ENCODE results near the gene DLG5. TPM values are rescaled to one million over a fixed set of nuclear protein-coding genes. Genes with fewer than 3 reads are reported as not detected.

DLG5 gene
- total RNA-seq, 1 donor from 2014 or later: 58.4 TPM

GRCh38 chr10:77939561-77940001, 13.0 kb upstream of the DLG5 start:
- H3K79me2 ChIP-seq (ENCODE audit: insufficient read depth, low read length): no peaks in the 10 kb centered on the region
- no peaks in the 10 kb centered on the region for H3K27me3 ChIP-seq (ENCODE audit: insufficient read depth, low read length)
- H3K4me2 ChIP-seq (ENCODE audit: low read length): no peak overlapping the region
- Mint-ChIP-seq H3K9me3 (ENCODE audit: unreplicated experiment) (no peaks in the 10 kb centered on the region), H3K27me3 (ENCODE audit: low read depth, unreplicated experiment) (peaks cover 3% of the 10 kb centered on the region), H3K36me3 (ENCODE audit: low read depth, unreplicated experiment) (no peaks in the 10 kb centered on the region), H3K27ac (ENCODE audit: unreplicated experiment) (no peak overlapping the region), H3K4me1 (ENCODE audit: low read depth, unreplicated experiment) (peaks cover 25% of the 10 kb centered on the region), H3K4me3 (ENCODE audit: unreplicated experiment) (no peak overlapping the region)
- TF ChIP-seq CTCF (IDR thresholded peaks at IDR 0.05; ENCODE audit: insufficient read depth, low read depth, low read length): no peak
- no peak for TF ChIP-seq EZH2 (IDR thresholded peaks at IDR 0.05; ENCODE audit: insufficient read depth, low read length)
- DNase-seq (ENCODE audit: low read depth) (peak; percentile 44), FAIRE-seq (no peak)
- H3K36me3 ChIP-seq (ENCODE audit: insufficient read depth, low read length): no peaks in the 10 kb centered on the region
- no peak overlapping the region for H2AFZ ChIP-seq (ENCODE audit: low read depth, low read length)
- H4K20me1 ChIP-seq (ENCODE audit: insufficient read depth, low read length): no peaks in the 10 kb centered on the region
- H3K9ac ChIP-seq (ENCODE audit: low read length): no peak overlapping the region
- no peak overlapping the region for H3K27ac ChIP-seq (ENCODE audit: low read depth, low read length)
- peaks cover 14% of the 10 kb centered on the region for H3K4me1 ChIP-seq (ENCODE audit: insufficient read depth, low read length)
- H3K9me3 ChIP-seq (ENCODE audit: insufficient read depth, low read depth, low read length): no peaks in the 10 kb centered on the region
- H3K4me3 ChIP-seq (ENCODE audit: insufficient read depth, low read depth, low read length): no peak overlapping the region

GRCh38 chr10:77936697-77937567, 10.4 kb upstream of the DLG5 start:
- no peak for DNase-seq (ENCODE audit: low read depth)
- H3K9me3 ChIP-seq (ENCODE audit: insufficient read depth, low read depth, low read length): no peaks in the 10 kb centered on the region
- no peaks in the 10 kb centered on the region for H4K20me1 ChIP-seq (ENCODE audit: insufficient read depth, low read length)
- peaks cover 5% of the 10 kb centered on the region for H3K4me1 ChIP-seq (ENCODE audit: insufficient read depth, low read length)
- peaks cover 3% of the 10 kb centered on the region for H3K27me3 Mint-ChIP-seq (ENCODE audit: low read depth, unreplicated experiment)
- TF ChIP-seq EZH2 (IDR thresholded peaks at IDR 0.05; ENCODE audit: insufficient read depth, low read length) (no peak), CTCF (IDR thresholded peaks at IDR 0.05; ENCODE audit: insufficient read depth, low read depth, low read length) (no peak)
- no peak overlapping the region for H3K9ac ChIP-seq (ENCODE audit: low read length)
- H3K27ac ChIP-seq (ENCODE audit: low read depth, low read length): no peak overlapping the region
- H3K4me1 Mint-ChIP-seq (ENCODE audit: low read depth, unreplicated experiment): peaks cover 14% of the 10 kb centered on the region
- no peak overlapping the region for H3K27ac Mint-ChIP-seq (ENCODE audit: unreplicated experiment)
- H3K4me3 Mint-ChIP-seq (ENCODE audit: unreplicated experiment): no peak overlapping the region
- H3K27me3 ChIP-seq (ENCODE audit: insufficient read depth, low read length): no peaks in the 10 kb centered on the region
- no peaks in the 10 kb centered on the region for H3K9me3 Mint-ChIP-seq (ENCODE audit: unreplicated experiment)
- H3K79me2 ChIP-seq (ENCODE audit: insufficient read depth, low read length): no peaks in the 10 kb centered on the region
- no peak overlapping the region for H3K4me3 ChIP-seq (ENCODE audit: insufficient read depth, low read depth, low read length)
- FAIRE-seq: no peak
- no peak overlapping the region for H2AFZ ChIP-seq (ENCODE audit: low read depth, low read length)
- no peak overlapping the region for H3K4me2 ChIP-seq (ENCODE audit: low read length)
- H3K36me3 ChIP-seq (ENCODE audit: insufficient read depth, low read length): no peaks in the 10 kb centered on the region
- H3K36me3 Mint-ChIP-seq (ENCODE audit: low read depth, unreplicated experiment): no peaks in the 10 kb centered on the region

Data from astrocyte (in vitro differentiated cells and primary cell).